Stimulated activated CD8-positive, alpha-beta memory T cell treated with anti-CD3 and anti-CD28 coated beads, Interleukin-12 subunit alpha, Interleukin-12 subunit beta, amount 100 ng/mL, for 1 hour (primary cell): ENCODE measurements around the gene DOK1.

ENCODE experiments used
- DNase-seq: peaks from one replicate; pipeline ENCODE4 v3.0.0-alpha.2; 2020; ENCODE audit warnings: low read depth

DOK1 gene

GRCh38 chr2:74603282-74604000, 48.9 kb downstream of the DOK1 start:
- DNase-seq = no peak

- DNase-seq = no peak
These were observed 52.4 kb downstream of the DOK1 start for GRCh38 chr2:74606927-74607326.
